Glutamatergic neuron (in vitro differentiated cells): ENCODE results near the gene PEPD. TPM values are rescaled to one million over a fixed set of nuclear protein-coding genes. Genes with fewer than 3 reads are reported as not detected.
A peak's percentile ranks its signal among the peaks of the same experiment; 100 is the strongest.

Experiments
- DNase-seq: peaks from one replicate; pipeline ENCODE4 v3.0.0; 2022
- H3K27ac Mint-ChIP-seq: one replicate; pipeline ENCODE4 v1.8.0; 2020; ENCODE audit warnings: mild to moderate bottlenecking, mixed read lengths, inconsistent platforms; ENCODE audit not compliant: unreplicated experiment
- H3K27me3 Mint-ChIP-seq: one replicate; pipeline ENCODE4 v1.8.0; 2020; ENCODE audit warnings: mild to moderate bottlenecking, moderate library complexity, mixed read lengths, inconsistent platforms; ENCODE audit not compliant: unreplicated experiment
- H3K36me3 Mint-ChIP-seq: one replicate; pipeline ENCODE4 v1.8.0; 2020; ENCODE audit warnings: mild to moderate bottlenecking, mixed read lengths, inconsistent platforms; ENCODE audit not compliant: unreplicated experiment
- H3K4me1 Mint-ChIP-seq: one replicate; pipeline ENCODE4 v1.8.0; 2020; ENCODE audit warnings: mild to moderate bottlenecking, low read depth, mixed read lengths, inconsistent platforms; ENCODE audit not compliant: unreplicated experiment
- H3K4me3 Mint-ChIP-seq: one replicate; pipeline ENCODE4 v1.8.0; 2020; ENCODE audit warnings: mild to moderate bottlenecking, mixed read lengths, inconsistent platforms; ENCODE audit not compliant: unreplicated experiment
- H3K9me3 Mint-ChIP-seq: one replicate; pipeline ENCODE4 v1.8.0; 2020; ENCODE audit warnings: mild to moderate bottlenecking, moderate library complexity, mixed read lengths, inconsistent platforms; ENCODE audit not compliant: unreplicated experiment
- total RNA-seq: library from RNA; stranded (reverse); fragmentation: NEBNext Ultra II Directional; extraction: Animal tissue kit (Norgen Biotek cat#: 25700); gene quantifications from one replicate; pipeline ENCODE4 v1.2.1, GENCODE V29; 2021; ENCODE audit not compliant: unreplicated experiment
- TF ChIP-seq, protein P1 (sequence below): fragments of 200-600 bp; sonication (generic); IDR thresholded peaks from one replicate; pipeline ENCODE4 v1.5.0; 2021; ENCODE audit not compliant: partially characterized antibody, unreplicated experiment

The PEPD gene
- total RNA-seq, 1 donor from 2014 or later, result 93.3 TPM

DNA sequence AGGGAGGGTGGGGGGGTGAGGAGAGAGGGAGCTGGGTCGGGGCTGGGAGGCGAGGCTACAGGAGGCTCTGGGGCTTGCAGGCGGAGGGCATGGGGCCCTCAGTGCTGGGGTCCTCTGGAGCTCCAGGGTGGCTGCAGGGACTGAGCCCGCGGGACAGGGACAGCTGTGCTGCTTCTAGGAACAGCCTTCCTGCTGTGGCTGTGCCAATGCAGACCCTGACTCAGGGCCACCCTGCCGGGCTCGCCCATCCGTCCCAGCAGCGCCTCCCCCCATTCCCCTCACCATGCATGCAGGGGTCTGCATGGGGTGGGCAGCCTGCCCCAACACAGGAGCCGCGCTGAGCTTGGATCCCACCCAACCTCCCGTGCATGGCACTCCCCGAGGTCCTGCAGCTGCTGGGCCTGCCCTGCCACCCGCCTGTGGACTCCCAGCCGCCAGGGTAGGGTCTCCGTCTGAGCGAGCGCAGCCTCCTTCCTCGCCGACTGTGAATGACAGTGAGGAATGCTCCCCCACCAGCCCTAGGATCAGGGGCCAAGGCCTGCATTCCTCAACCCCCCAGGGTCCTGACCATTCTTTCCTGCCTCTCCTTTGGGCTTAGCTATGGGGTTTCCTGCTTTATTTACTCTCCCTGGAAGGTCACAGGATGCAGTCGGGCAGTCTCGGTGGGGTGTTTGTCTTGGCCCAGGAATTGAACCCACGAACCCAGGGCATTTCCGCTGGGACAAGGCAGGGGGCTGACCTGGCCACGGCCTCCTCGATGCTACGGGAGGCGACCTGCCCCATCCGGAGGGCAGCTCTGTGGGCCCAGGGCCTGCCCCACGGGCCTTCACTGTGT, 124.7 kb downstream of the PEPD start:
- H3K27ac Mint-ChIP-seq, result no peak overlapping the region

DNA sequence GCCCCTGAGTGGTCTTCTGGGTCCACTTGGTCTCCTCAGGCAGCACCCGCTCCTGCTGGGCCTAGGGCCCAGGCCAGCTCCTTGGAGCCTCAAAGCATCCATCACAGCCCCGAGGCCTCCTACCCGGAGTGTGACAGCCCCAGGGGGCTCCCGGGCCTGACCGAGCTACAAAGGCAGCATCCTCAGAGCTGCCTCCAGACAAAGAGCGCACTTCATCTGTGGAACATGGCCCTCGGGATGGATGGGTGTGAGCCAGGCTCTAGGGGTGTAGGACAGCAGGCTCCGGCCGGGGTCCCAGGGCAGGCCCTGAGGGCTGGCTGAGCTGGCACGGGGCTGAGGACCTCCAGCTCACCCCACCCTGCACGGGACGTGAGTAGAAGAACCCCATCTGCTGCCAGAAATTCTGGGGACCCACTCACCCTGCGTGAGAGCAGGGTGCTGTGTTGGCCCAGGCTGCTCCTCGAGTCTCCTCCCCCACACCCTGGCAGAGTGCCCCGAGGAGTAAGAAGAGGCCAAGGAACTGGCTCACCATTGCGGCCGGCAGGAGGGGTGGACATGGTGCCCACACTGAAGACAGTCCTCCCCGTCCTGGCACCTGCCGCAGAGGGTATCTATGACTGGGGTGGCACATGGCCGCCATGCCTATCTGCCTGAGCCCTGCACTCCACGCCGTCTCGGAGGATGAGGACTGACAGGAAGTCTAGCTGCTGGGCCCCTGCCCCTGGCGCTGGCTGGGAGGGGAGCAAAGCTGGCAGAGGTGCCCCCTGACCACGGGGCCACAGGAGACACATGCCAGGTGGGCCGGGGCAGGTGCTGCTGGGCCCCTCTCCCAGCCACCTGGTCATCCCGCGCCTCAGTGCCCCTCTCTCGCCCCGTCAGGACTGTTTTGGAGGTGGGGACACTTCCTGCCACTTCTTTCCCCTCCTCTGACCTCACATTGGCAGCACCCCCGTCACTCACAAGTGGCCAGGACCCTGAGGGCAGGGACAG, 125.7 kb downstream of the PEPD start:
- peaks cover 6% of the 10 kb centered on the region for H3K27me3 Mint-ChIP-seq
- H3K4me1 Mint-ChIP-seq, result peaks cover 5% of the 10 kb centered on the region
- H3K4me3 Mint-ChIP-seq, result no peak overlapping the region
- no peaks in the 10 kb centered on the region for H3K36me3 Mint-ChIP-seq
- DNase-seq, result peak; percentile 43
- H3K9me3 Mint-ChIP-seq, result peaks cover 11% of the 10 kb centered on the region
- TF ChIP-seq, protein P1, sequence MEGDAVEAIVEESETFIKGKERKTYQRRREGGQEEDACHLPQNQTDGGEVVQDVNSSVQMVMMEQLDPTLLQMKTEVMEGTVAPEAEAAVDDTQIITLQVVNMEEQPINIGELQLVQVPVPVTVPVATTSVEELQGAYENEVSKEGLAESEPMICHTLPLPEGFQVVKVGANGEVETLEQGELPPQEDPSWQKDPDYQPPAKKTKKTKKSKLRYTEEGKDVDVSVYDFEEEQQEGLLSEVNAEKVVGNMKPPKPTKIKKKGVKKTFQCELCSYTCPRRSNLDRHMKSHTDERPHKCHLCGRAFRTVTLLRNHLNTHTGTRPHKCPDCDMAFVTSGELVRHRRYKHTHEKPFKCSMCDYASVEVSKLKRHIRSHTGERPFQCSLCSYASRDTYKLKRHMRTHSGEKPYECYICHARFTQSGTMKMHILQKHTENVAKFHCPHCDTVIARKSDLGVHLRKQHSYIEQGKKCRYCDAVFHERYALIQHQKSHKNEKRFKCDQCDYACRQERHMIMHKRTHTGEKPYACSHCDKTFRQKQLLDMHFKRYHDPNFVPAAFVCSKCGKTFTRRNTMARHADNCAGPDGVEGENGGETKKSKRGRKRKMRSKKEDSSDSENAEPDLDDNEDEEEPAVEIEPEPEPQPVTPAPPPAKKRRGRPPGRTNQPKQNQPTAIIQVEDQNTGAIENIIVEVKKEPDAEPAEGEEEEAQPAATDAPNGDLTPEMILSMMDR, result no peak
- H3K27ac Mint-ChIP-seq, result no peak overlapping the region

More for the DNA sequence above, 124.7 kb downstream of the PEPD start:
- peaks cover 11% of the 10 kb centered on the region for H3K9me3 Mint-ChIP-seq
- peak; percentile 16 for DNase-seq
- H3K4me1 Mint-ChIP-seq, result peaks cover 7% of the 10 kb centered on the region
- TF ChIP-seq, protein P1, result no peak
- peaks cover 6% of the 10 kb centered on the region for H3K27me3 Mint-ChIP-seq
- H3K4me3 Mint-ChIP-seq, result no peak overlapping the region
- H3K36me3 Mint-ChIP-seq, result no peaks in the 10 kb centered on the region

DNA sequence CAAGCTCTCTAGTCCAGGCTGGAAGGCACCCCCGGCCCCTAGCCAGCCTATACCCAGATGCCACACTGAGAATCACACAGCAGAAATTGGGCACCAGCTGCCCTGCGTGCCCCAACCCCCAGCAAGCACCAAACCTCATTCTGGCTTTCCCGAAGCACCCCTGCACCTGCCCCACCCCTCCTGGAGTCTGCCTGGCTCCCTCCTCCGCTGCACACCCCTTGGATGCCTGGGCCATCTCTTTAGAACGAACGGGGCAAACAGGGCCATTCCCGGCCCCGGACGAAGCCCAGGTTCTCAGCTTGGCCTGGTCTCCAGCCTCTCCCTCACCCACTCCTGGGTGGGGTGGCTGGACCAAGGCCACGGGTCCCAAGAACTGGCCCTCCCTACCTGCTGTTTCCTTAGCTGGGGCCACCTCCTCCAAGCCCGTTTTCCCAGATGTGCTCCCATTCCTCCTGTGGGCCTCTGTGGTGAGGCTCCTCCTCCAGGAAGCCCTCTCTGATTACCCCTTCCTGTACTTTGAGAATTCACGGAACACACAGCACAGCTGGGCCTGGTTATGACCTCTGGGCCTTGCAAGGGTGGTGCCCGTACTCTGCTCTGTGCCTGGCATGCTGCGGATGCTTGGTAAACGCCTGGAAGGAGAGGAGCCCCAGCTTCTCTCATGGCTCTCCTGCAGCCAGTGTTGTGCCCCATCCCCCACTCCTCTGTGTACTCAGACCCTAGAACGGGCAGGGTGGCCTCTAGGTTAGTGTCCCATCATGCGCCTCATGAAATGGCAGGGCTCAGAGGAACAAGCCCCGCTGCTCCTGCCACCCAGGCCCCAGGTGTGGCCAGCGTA, 126.6 kb downstream of the PEPD start:
- peaks cover 5% of the 10 kb centered on the region for H3K4me1 Mint-ChIP-seq
- H3K36me3 Mint-ChIP-seq, result no peaks in the 10 kb centered on the region
- H3K9me3 Mint-ChIP-seq, result peaks cover 13% of the 10 kb centered on the region
- TF ChIP-seq, protein P1, result no peak
- no peak overlapping the region for H3K27ac Mint-ChIP-seq
- peaks cover 6% of the 10 kb centered on the region for H3K27me3 Mint-ChIP-seq
- H3K4me3 Mint-ChIP-seq, result no peak overlapping the region
- DNase-seq, result no peak

DNA sequence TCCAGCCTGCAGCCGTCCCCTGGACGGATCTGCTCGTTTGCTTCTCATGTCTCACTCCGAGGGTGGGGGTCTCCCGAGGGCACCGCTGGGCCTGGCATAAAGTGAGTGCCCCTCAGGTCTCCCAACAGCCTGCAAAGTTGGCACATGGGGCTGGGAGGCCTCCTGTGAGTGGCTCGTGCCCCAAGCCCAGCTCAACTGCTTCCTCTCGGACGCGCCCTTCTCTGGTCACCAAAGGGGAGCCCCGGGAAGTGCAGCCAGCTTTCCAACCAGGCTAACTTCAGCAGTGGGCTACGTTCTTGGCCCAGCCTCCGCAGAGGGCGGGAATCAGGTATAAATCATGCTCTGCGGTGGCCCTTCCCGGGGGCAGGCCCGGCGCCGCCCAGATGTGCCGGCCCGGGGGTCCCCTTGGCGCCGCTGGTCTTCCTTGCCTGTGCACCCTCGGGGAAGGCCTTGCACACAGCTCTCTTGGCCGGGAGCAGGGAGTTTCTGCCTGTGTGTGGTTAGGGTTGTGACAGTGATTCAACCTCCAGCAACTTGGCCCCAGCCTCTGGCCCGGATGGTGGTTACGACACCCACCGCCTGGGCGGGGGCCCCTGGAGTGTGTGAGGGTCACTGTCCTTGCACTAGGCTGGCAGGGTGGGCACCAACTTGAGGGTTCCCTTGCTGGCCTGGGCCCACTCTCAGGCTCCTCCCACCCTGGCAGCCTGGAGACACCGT, 127.4 kb downstream of the PEPD start:
- no peak overlapping the region for H3K4me3 Mint-ChIP-seq
- no peak overlapping the region for H3K27ac Mint-ChIP-seq
- no peaks in the 10 kb centered on the region for H3K36me3 Mint-ChIP-seq
- no peak for DNase-seq
- TF ChIP-seq, protein P1, result no peak
- peaks cover 5% of the 10 kb centered on the region for H3K4me1 Mint-ChIP-seq
- H3K9me3 Mint-ChIP-seq, result peaks cover 13% of the 10 kb centered on the region
- H3K27me3 Mint-ChIP-seq, result peaks cover 6% of the 10 kb centered on the region
